Activated CD4-positive, alpha-beta T cell treated with anti-CD3 and anti-CD28 coated beads, Interleukin-10, Interleukin-2, amounts not matched to agents 100 ng/mL and 50 ng/mL, durations not matched to agents 16 hours and 8 hours (primary cell): ENCODE results near the gene ACR.
"Not testable (repeated sequence)": the region's sequence is repeated elsewhere in the genome, so short reads cannot be mapped to it uniquely, and the experiment has no call there.

Source experiments
- DNase-seq: peaks from one replicate; pipeline ENCODE4 v3.0.0-alpha.2; 2020

The ACR gene

GRCh38 chr22:50733521-50734342 lies 4.3 kb upstream of the ACR start:
- DNase-seq = no peak

- DNase-seq = no peak
These were observed 3.6 kb upstream of the ACR start for GRCh38 chr22:50734343-50734771.

DNA sequence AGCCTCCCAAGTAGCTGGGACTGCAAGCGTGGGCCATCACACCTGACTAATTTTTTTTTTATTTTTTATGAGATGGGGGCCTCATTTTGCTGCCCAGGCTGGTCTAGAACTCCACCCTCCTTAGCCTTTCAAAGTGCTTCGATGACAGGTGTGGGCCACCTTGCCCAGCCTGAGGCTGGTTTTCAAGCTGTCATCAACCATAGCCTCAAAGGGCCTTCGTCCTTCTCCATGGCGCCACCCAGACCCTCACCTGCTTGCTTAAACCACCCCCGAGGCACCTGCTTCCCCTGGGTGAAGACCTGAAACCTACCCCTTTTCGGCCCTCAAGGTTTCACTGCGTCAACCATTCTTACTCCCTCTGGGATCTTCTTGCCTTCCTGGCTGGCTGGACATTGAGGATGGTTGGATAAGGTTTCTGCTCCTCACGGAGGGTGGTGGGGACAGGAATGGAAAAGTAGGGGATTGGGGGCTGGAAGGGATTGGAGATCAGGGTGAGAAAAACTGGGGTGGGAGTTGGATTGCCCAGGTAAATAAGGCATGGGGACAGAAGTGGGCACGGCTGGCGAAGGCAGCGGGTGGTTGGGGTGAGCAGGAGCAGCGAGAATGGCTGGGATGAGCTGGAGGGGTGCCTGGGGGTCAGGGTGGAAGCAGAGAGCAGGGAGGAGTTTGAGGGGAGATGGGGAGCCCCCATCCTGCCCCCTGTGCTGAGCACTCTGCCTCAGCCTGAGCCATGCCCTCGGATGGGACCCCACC lies 2.8 kb upstream of the ACR start:
- no peak for DNase-seq

- DNase-seq = no peak
These were observed 2.3 kb upstream of the ACR start for GRCh38 chr22:50735739-50736030.

- DNase-seq = no peak
These were observed 734 bp downstream of the ACR start for GRCh38 chr22:50738649-50739227.

- DNase-seq = no peak
These were observed 1.3 kb downstream of the ACR start for GRCh38 chr22:50739279-50739691.

- DNase-seq = no peak
These were observed 1.9 kb downstream of the ACR start for GRCh38 chr22:50739894-50740293.

- DNase-seq = not testable (repeated sequence)
These were observed 2.7 kb downstream of the ACR start for GRCh38 chr22:50740714-50741113.

GRCh38 chr22:50744424-50744823 lies 6.4 kb downstream of the ACR start:
- not testable (repeated sequence) for DNase-seq

DNA sequence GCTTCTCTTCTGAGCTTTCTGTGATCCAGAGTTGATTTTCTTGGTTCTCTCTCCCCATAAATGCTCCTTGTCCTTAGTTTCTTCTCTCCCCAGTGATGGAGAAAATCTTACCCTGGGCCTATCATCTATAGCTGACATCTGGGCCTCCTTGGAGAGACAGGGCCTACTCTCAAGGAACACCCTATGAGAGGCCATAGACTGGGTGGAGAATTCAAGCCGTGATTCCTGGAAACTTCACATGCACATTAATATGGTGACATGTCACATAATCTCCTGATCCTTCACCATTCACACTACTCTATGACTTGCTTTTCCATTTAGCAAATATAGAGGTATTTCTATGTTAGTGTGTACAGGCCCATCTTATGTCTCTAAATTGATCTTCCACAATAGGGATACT lies 9.5 kb downstream of the ACR start:
- DNase-seq = not testable (repeated sequence)

GRCh38 chr22:50748630-50749029 lies 10.6 kb downstream of the ACR start:
- DNase-seq = not testable (repeated sequence)

- not testable (repeated sequence) for DNase-seq
These were observed 11.5 kb downstream of the ACR start for GRCh38 chr22:50749302-50750074.

DNA sequence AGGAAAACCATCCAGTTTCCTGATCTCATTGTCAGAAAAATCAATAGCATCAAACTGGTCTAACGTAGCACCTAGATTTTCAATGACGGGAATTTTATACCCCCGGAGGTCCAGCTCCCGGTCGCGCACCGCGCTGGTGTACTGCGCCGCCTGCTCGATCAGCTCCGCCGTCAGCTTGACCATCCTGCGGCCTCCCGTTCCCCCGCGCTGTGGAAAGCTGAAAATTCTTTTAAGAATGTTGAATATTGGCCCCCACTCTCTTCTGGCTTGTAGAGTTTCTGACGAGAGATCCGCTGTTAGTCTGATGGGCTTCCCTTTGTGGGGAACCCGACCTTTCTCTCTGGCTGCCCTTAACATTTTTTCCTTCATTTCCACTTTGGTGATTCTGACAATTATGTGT lies 17.2 kb downstream of the ACR start:
- DNase-seq = not testable (repeated sequence)

- DNase-seq = not testable (repeated sequence)
These were observed 18.4 kb downstream of the ACR start for GRCh38 chr22:50756406-50756805.

DNA sequence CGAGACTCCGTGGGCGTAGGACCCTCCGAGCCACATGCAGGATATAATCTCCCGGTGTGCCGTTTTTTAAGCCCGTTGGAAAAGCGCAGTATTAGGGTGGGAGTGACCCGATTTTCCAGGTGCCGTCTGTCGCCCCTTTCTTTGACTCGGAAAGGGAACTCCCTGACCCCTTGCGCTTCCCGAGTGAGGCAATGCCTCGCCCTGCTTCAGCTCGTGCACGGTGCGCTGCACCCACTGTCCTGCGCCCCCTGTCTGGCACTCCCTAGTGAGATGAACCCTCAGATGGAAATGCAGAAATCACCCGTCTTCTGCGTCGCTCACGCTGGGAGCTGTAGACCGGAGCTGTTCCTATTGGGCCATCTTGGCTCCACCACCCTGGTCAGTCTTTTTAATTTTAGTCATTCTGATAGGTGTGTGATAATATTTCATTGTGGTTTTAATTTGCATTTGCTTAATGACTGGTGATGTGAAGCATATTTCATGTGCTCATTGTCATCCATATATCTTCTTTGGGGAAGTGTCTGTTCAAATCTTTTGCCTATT lies 19.0 kb downstream of the ACR start:
- peak; percentile 54 for DNase-seq

- peak; percentile 17 for DNase-seq
These were observed 21.8 kb downstream of the ACR start for GRCh38 chr22:50759597-50760341.

- DNase-seq = not testable (repeated sequence)
These were observed 23.8 kb downstream of the ACR start for GRCh38 chr22:50761829-50762228.

GRCh38 chr22:50764288-50764687 lies 26.3 kb downstream of the ACR start:
- not testable (repeated sequence) for DNase-seq

DNA sequence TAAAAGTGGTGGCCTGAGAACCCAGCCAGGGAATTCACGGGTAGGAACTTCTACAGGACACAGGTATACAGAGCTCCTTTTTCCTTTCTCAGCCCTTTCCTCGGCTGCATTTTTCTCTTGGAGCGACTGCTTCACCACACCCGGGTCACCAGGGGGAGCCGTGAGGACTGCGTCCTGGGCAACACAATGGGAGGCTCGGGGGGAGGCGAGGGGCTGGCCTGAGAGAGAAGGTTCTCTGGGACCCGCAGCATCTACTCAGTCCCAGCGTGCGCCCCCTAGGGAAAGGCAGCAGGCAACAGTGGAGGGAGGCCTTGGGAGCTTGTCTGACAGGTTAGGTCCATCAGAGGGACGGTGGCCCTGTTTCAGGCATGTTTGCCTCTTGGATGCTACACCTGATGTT lies 37.1 kb downstream of the ACR start:
- peak; percentile 23 for DNase-seq

- not testable (repeated sequence) for DNase-seq
These were observed 39.6 kb downstream of the ACR start for GRCh38 chr22:50777631-50778030.

DNA sequence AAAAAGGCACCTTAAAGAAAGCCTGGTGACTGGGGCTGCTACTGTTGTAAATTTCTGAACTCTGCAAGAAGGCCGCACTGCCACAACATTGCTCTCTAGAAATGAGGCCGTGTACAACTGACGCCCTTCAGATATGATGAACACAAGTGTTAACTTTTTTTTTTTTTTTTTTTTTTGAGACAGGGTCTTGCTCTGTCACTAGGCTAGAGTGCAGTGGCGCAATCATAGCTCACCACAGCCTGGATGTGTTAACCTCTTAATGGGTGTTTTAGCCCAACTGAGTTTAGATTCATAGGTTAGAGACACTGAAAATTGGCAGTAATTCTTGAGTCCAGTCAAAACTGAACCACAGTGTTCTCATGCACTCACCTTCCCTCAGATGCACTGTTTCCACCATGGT lies 42.2 kb downstream of the ACR start:
- peak; percentile 82 for DNase-seq

GRCh38 chr22:50782253-50782652 lies 44.2 kb downstream of the ACR start:
- DNase-seq = not testable (repeated sequence)
